SK-N-SH (cell line): ENCODE data around the gene DNAJC15. TPM values are rescaled to one million over a fixed set of nuclear protein-coding genes. Genes with fewer than 3 reads are reported as not detected.

Experiments
- CTCF ChIA-PET: fragments of 300-600, 350-600 bp; formaldehyde crosslinking; extraction: SDS; loops from one replicate; lab custom pipeline; 2021; lab: Yijun Ruan, JAX
- POLR2A ChIA-PET: fragments of 350-600 bp; sonication (Branson Sonifier 250); formaldehyde crosslinking; extraction: SDS; loops from one replicate; lab custom pipeline; 2020; ENCODE audit warnings: antibody characterized with exemption, inconsistent platforms; lab: Yijun Ruan, JAX
- DNase-seq: peaks from one replicate; pipeline ENCODE4 v3.0.0; 2012
- H2AFZ ChIP-seq: fragments of 200-600 bp; sonication (generic); 2 replicates; pipeline ENCODE4 v1.8.1; 2016; ENCODE audit warnings: antibody characterized with exemption, mild to moderate bottlenecking, low read depth
- H3F3A ChIP-seq: fragments of 200-600 bp; sonication (generic); replicated peaks from 2 replicates; pipeline ENCODE3; 2016; ENCODE audit warnings: antibody characterized with exemption, mild to moderate bottlenecking; ENCODE audit not compliant: insufficient read depth
- H3K27ac ChIP-seq, 2 experiments: fragments of 200-500 bp in 1 of 2; fragments of 200-600 bp in 1 of 2; sonication (Bioruptor generic) in 1 of 2; sonication (generic), shearing (Covaris generic) in 1 of 2; 2 replicates each; pipeline versions ENCODE4 v1.5.1 to v1.6.1; 2014 to 2016; ENCODE audit warnings: low read depth in 2 of 2, inconsistent platforms in 1 of 2, low read length in 1 of 2, mild to moderate bottlenecking in 1 of 2, mixed read lengths in 1 of 2
- H3K27me3 ChIP-seq: fragments of 200-600 bp; sonication (generic), shearing (Covaris generic); 2 replicates; pipeline ENCODE4 v1.6.1; 2016; ENCODE audit warnings: mixed run types; ENCODE audit not compliant: insufficient read depth
- H3K36me3 ChIP-seq, 2 experiments: fragments of 200-500 bp in 1 of 2; fragments of 200-600 bp in 1 of 2; sonication (Bioruptor generic) in 1 of 2; sonication (generic) in 1 of 2; replicated peaks in 1 of 2; 2 replicates each; pipeline versions ENCODE3 to v1.5.1; 2014 to 2016; ENCODE audit warnings: low read length in 1 of 2, mild to moderate bottlenecking in 1 of 2; ENCODE audit not compliant: insufficient read depth in 2 of 2, control insufficient read depth in 1 of 2
- H3K4me1 ChIP-seq, 2 experiments: fragments of 200-500 bp in 1 of 2; fragments of 200-600 bp in 1 of 2; sonication (Bioruptor generic) in 1 of 2; sonication (generic), shearing (Covaris generic) in 1 of 2; 2 replicates each; pipeline versions ENCODE4 v1.5.1 to v1.6.1; 2014 to 2016; ENCODE audit warnings: low read depth in 1 of 2, low read length in 1 of 2, mixed run types in 1 of 2; ENCODE audit not compliant: insufficient read depth in 2 of 2, control insufficient read depth in 1 of 2
- H3K4me2 ChIP-seq: fragments of 200-600 bp; sonication (generic), shearing (Covaris generic); 2 replicates; pipeline ENCODE4 v1.6.1; 2017; ENCODE audit warnings: mixed run types
- H3K4me3 ChIP-seq, 2 experiments: fragments of 200-500 bp in 1 of 2; fragments of 200-600 bp in 1 of 2; sonication (Bioruptor generic) in 1 of 2; sonication (generic), shearing (Covaris generic) in 1 of 2; 2 replicates each; pipeline versions ENCODE4 v1.5.1 to v1.8.1; 2014 to 2016; ENCODE audit warnings: low read depth in 2 of 2, inconsistent platforms in 1 of 2, low read length in 1 of 2, mild to moderate bottlenecking in 1 of 2, mixed read lengths in 1 of 2, moderate library complexity in 1 of 2
- H3K79me2 ChIP-seq: fragments of 200-600 bp; sonication (generic); 2 replicates; pipeline ENCODE4 v1.8.1; 2017; ENCODE audit warnings: mild to moderate bottlenecking; ENCODE audit not compliant: insufficient read depth
- H3K9ac ChIP-seq: fragments of 200-600 bp; sonication (generic); 2 replicates; pipeline ENCODE4 v1.6.1; 2017; ENCODE audit warnings: mixed run types
- H3K9me2 ChIP-seq: fragments of 200-600 bp; sonication (generic); 2 replicates; pipeline ENCODE4 v1.6.1; 2017; ENCODE audit warnings: mixed run types
- H3K9me3 ChIP-seq: fragments of 200-600 bp; sonication (generic); 2 replicates; pipeline ENCODE4 v1.6.1; 2017; ENCODE audit warnings: mixed run types, mild to moderate bottlenecking, moderate library complexity
- H4K20me1 ChIP-seq: fragments of 200-600 bp; sonication (generic); 2 replicates; pipeline ENCODE4 v1.6.1; 2017; ENCODE audit warnings: mild to moderate bottlenecking, mixed run types; ENCODE audit not compliant: insufficient read depth
- CHD2 ChIP-seq: fragments of 150-350 bp; IDR thresholded peaks from 2 replicates; pipeline ENCODE4 v1.6.1; 2018; ENCODE audit warnings: low read length; ENCODE audit not compliant: partially characterized antibody
- ELF1 ChIP-seq: IDR thresholded peaks from 2 replicates; pipeline ENCODE4 v1.4.0; 2012
- EZH2phosphoT487 ChIP-seq: fragments of 200-600 bp; sonication (generic); IDR thresholded peaks from 2 replicates; pipeline ENCODE4 v1.6.1; 2017; ENCODE audit warnings: low read depth, mixed run types, mild to moderate bottlenecking, antibody characterized with exemption, moderate library complexity, borderline replicate concordance
- FOXM1 ChIP-seq: IDR thresholded peaks from 2 replicates; pipeline ENCODE4 v1.4.0; 2012; ENCODE audit warnings: low read depth, mild to moderate bottlenecking
- NFIC ChIP-seq: IDR thresholded peaks from 2 replicates; pipeline ENCODE4 v1.4.0; 2012; ENCODE audit warnings: borderline replicate concordance
- RAD21 ChIP-seq: IDR thresholded peaks from 2 replicates; pipeline ENCODE4 v1.6.1; 2012; ENCODE audit warnings: mild to moderate bottlenecking, low read length
- RXRA ChIP-seq: IDR thresholded peaks from 2 replicates; pipeline ENCODE4 v1.4.0; 2012; ENCODE audit warnings: low read depth, mild to moderate bottlenecking, borderline replicate concordance
- TAF1 ChIP-seq: IDR thresholded peaks from 2 replicates; pipeline ENCODE4 v1.6.1; 2012; ENCODE audit warnings: low read depth, mild to moderate bottlenecking, low read length, moderate library complexity, borderline replicate concordance
- TEAD4 ChIP-seq: IDR thresholded peaks from 2 replicates; pipeline ENCODE4 v1.4.0; 2012; ENCODE audit warnings: mild to moderate bottlenecking, borderline replicate concordance; ENCODE audit not compliant: insufficient read depth
- ZBTB33 ChIP-seq: IDR thresholded peaks from 2 replicates; pipeline ENCODE4 v1.4.0; 2012; ENCODE audit warnings: low read depth, borderline replicate concordance
- WGBS: methylation state at CpG from one replicate; pipeline ENCODE4 v1.1.6; 2017; ENCODE audit warnings: low lambda C conversion rate; 5-methylcytosine and 5-hydroxymethylcytosine counted together
- polyA plus RNA-seq, 3 experiments: library from polyadenylated mRNA; depleted of rRNA; stranded (reverse); fragments of >200 nt; gene quantifications; 2 replicates each; pipeline ENCODE4 v1.2.3, GENCODE V29; 2012

DNAJC15 gene
- polyA plus RNA-seq, 1 of the 3 experiments (the other 2 are of a cell fraction): 18.4 TPM

- H3F3A ChIP-seq: no peaks in the 10 kb centered on the region
- H4K20me1 ChIP-seq: no peaks in the 10 kb centered on the region
- no peak overlapping the region for H3K4me3 ChIP-seq
- H3K9me2 ChIP-seq: no peaks in the 10 kb centered on the region
- H3K79me2 ChIP-seq: no peaks in the 10 kb centered on the region
- H3K27me3 ChIP-seq: no peaks in the 10 kb centered on the region
- H3K9ac ChIP-seq: no peak overlapping the region
- no peak for DNase-seq
- peaks cover 0 to 4% of the 10 kb centered on the region in 2 experiments; a peak in 2 of 4 replicates for H3K4me1 ChIP-seq
- no peak overlapping the region for H3K27ac ChIP-seq
- POLR2A ChIA-PET: interaction anchor here (0.6 kb wide), 1 partner anchor 77 kb away, joined by 3 read pairs; no protein-coding TSS in a partner anchor
- CTCF ChIA-PET: interaction anchor here (1.0 to 2.3 kb wide), 3 partner anchors 12 to 165 kb away, joined by 3 to 10 read pairs (median 3); no protein-coding TSS in a partner anchor
- no peaks in the 10 kb centered on the region for H3K9me3 ChIP-seq
- H2AFZ ChIP-seq: no peak overlapping the region
- H3K4me2 ChIP-seq: no peak overlapping the region
- no peak for TF ChIP-seq RAD21
- TF ChIP-seq FOXM1: no peak
- no peak for TF ChIP-seq ZBTB33
- WGBS: 74% methylated on average over 4 of the region's 7 CpGs
- H3K36me3 ChIP-seq: no peaks in the 10 kb centered on the region
Observed at GRCh38 chr13:43134868-43135267, 111.5 kb downstream of the DNAJC15 start.

- no peaks in the 10 kb centered on the region for H4K20me1 ChIP-seq
- H3K27ac ChIP-seq: no peak overlapping the region
- H3K4me1 ChIP-seq: peaks cover 0 to 4% of the 10 kb centered on the region in 2 experiments; a peak in 1 of 4 replicates
- no peaks in the 10 kb centered on the region for H3F3A ChIP-seq
- TF ChIP-seq NFIC: no peak
- no peak for TF ChIP-seq EZH2phosphoT487
- no peak for TF ChIP-seq RAD21
- no peak for TF ChIP-seq TEAD4
- no peak for TF ChIP-seq CHD2
- no peak for TF ChIP-seq ELF1
- no peak for TF ChIP-seq RXRA
- no peak for TF ChIP-seq TAF1
- H2AFZ ChIP-seq: no peak overlapping the region
- H3K79me2 ChIP-seq: no peaks in the 10 kb centered on the region
- ChIA-PET CTCF (interaction anchor here (1.0 to 1.1 kb wide), 2 partner anchors 13 to 48 kb away, joined by 3 read pairs; no protein-coding TSS in a partner anchor), POLR2A (interaction anchor here (0.6 kb wide), 1 partner anchor 76 kb away, joined by 3 read pairs; no protein-coding TSS in a partner anchor)
- DNase-seq: no peak
- H3K9ac ChIP-seq: no peak overlapping the region
- WGBS: 91% methylated on average over 5 of the region's 5 CpGs
- no peaks in the 10 kb centered on the region for H3K36me3 ChIP-seq
- no peaks in the 10 kb centered on the region for H3K27me3 ChIP-seq
- H3K9me2 ChIP-seq: no peaks in the 10 kb centered on the region
- H3K4me3 ChIP-seq: no peak overlapping the region
- H3K9me3 ChIP-seq: no peaks in the 10 kb centered on the region
- H3K4me2 ChIP-seq: no peak overlapping the region
Observed at GRCh38 chr13:43135516-43135915, 112.1 kb downstream of the DNAJC15 start.
